Measurements from ENCODE around the gene UBL7. TPM values are rescaled to one million over a fixed set of nuclear protein-coding genes. Genes with fewer than 3 reads are reported as not detected.

UBL7 gene
- total and polyA plus RNA-seq, 2 donors (not counting 1 experiment from before 2014, with no cell fraction given), result 44.4 to 73.9 TPM

Small RNAs within 50 kb of the gene (small RNA-seq; reads per million reads assigned to genes)
- gene MIR6881 (ENCODE audit: insufficient read length, low read depth, low replicate concordance) (not detected), gene RF00591 (ENCODE audit: insufficient read length, low read depth, low replicate concordance) (not detected)

Other genes with a start within 250 kb of the UBL7 start
- not detected in 2 replicates for gene CCDC33, start 224.8 kb downstream of the UBL7 start, total RNA-seq
- gene CCDC33, start 224.8 kb downstream of the UBL7 start, polyA plus RNA-seq, result not detected in 2 replicates
- gene CYP11A1, start 93.5 kb downstream of the UBL7 start, total RNA-seq, result not detected in 2 replicates
- gene CYP11A1, start 93.5 kb downstream of the UBL7 start, polyA plus RNA-seq, result not detected in 2 replicates
- gene SEMA7A, start 27.2 kb downstream of the UBL7 start, total RNA-seq, result 39.0 and 44.2 TPM in 2 replicates
- gene SEMA7A, start 27.2 kb downstream of the UBL7 start, polyA plus RNA-seq, result 42.0 and 142 TPM in 2 replicates
- gene ARID3B, start 80.1 kb upstream of the UBL7 start, total RNA-seq, result 30.9 and 31.0 TPM in 2 replicates
- 23.0 and 28.1 TPM in 2 replicates for gene ARID3B, start 80.1 kb upstream of the UBL7 start, polyA plus RNA-seq
- gene CLK3, start 154.7 kb upstream of the UBL7 start, total RNA-seq, result 164 and 176 TPM in 2 replicates
- 350 and 541 TPM in 2 replicates for gene CLK3, start 154.7 kb upstream of the UBL7 start, polyA plus RNA-seq
- 47.8 and 55.4 TPM in 2 replicates for gene EDC3, start 234.9 kb upstream of the UBL7 start, total RNA-seq
- 16.9 and 18.4 TPM in 2 replicates for gene EDC3, start 234.9 kb upstream of the UBL7 start, polyA plus RNA-seq

All from B cell (primary cell).